Stimulated activated CD4-positive, alpha-beta T cell treated with anti-CD3 and anti-CD28 coated beads, Interleukin-15, amount 100 ng/mL, for 24 hours (primary cell): Measurements from ENCODE around the gene PATL2.
"Not testable (repeated sequence)": the region's sequence is repeated elsewhere in the genome, so short reads cannot be mapped to it uniquely, and the experiment has no call there.

Experiments used
- DNase-seq: peaks from one replicate; pipeline ENCODE4 v3.0.0-alpha.2; 2020

Gene PATL2

GRCh38 chr15:44636976-44637375 lies 74.1 kb downstream of the PATL2 start:
- DNase-seq, result no peak

GRCh38 chr15:44633603-44634002 lies 77.5 kb downstream of the PATL2 start:
- peak; percentile 9 for DNase-seq

- not testable (repeated sequence) for DNase-seq
Observed at GRCh38 chr15:44625286-44625685, 85.8 kb downstream of the PATL2 start.

GRCh38 chr15:44623178-44623577 lies 87.9 kb downstream of the PATL2 start:
- no peak for DNase-seq

GRCh38 chr15:44620081-44620480 lies 91.0 kb downstream of the PATL2 start:
- DNase-seq, result no peak

GRCh38 chr15:44616974-44617373 lies 94.1 kb downstream of the PATL2 start:
- no peak for DNase-seq
